Activated CD8-positive, alpha-beta memory T cell treated with anti-CD3 and anti-CD28 coated beads, Interleukin-2, amount 10 ng/mL, durations not matched to agents 7 days and 5 days (primary cell): Measurements from ENCODE around the gene GRIK1. TPM values are rescaled to one million over a fixed set of nuclear protein-coding genes. Genes with fewer than 3 reads are reported as not detected.

Experiments used
- ATAC-seq: fragments of 150-1000 bp; cut with Tn5 transposase; one replicate; pipeline ENCODE4 v1.10.0; 2021; ENCODE audit warnings: moderate library complexity
- CTCF ChIA-PET: fragments of 350-600 bp; sonication (Branson Sonifier 250); formaldehyde crosslinking; loops from one replicate; lab custom pipeline; 2021; ENCODE audit warnings: antibody characterized with exemption; lab: Charles Lee
- DNase-seq: peaks from one replicate; pipeline ENCODE4 v3.0.0-alpha.2; 2020
- H3K27ac Mint-ChIP-seq: one replicate; pipeline ENCODE4 v1.8.0; 2021; ENCODE audit warnings: mild to moderate bottlenecking, mixed read lengths
- H3K27me3 Mint-ChIP-seq: one replicate; pipeline ENCODE4 v1.8.0; 2021; ENCODE audit warnings: mixed read lengths
- H3K36me3 Mint-ChIP-seq: one replicate; pipeline ENCODE4 v1.8.0; 2021; ENCODE audit warnings: mild to moderate bottlenecking, mixed read lengths
- H3K4me1 Mint-ChIP-seq: one replicate; pipeline ENCODE4 v1.8.0; 2021; ENCODE audit warnings: mixed read lengths
- H3K4me3 Mint-ChIP-seq: one replicate; pipeline ENCODE4 v1.8.0; 2021; ENCODE audit warnings: mild to moderate bottlenecking, moderate library complexity, mixed read lengths
- H3K9me3 Mint-ChIP-seq: one replicate; pipeline ENCODE4 v1.8.0; 2022; ENCODE audit warnings: low read depth, mixed read lengths
- total RNA-seq, 2 experiments: library from RNA; stranded (reverse); gene quantifications; one replicate each; pipeline ENCODE4 v1.2.3, GENCODE V29; 2021

GRIK1 gene
- total RNA-seq, 2 experiments from 2014 or later: not detected

- H3K9me3 Mint-ChIP-seq: no peaks in the 10 kb centered on the region
- H3K4me3 Mint-ChIP-seq: no peak overlapping the region
- H3K36me3 Mint-ChIP-seq: no peaks in the 10 kb centered on the region
- no peak for ATAC-seq
- H3K4me1 Mint-ChIP-seq: peaks cover 2% of the 10 kb centered on the region
- H3K27ac Mint-ChIP-seq: no peak overlapping the region
- DNase-seq: no peak
- CTCF ChIA-PET: no interaction called here
- no peaks in the 10 kb centered on the region for H3K27me3 Mint-ChIP-seq
Observed at GRCh38 chr21:29578306-29578705, 361.5 kb downstream of the GRIK1 start.

GRCh38 chr21:29571949-29572348 lies 367.8 kb downstream of the GRIK1 start:
- no peaks in the 10 kb centered on the region for H3K36me3 Mint-ChIP-seq
- H3K4me1 Mint-ChIP-seq: no peaks in the 10 kb centered on the region
- no peak overlapping the region for H3K27ac Mint-ChIP-seq
- DNase-seq: no peak
- no peaks in the 10 kb centered on the region for H3K27me3 Mint-ChIP-seq
- no peak overlapping the region for H3K4me3 Mint-ChIP-seq
- H3K9me3 Mint-ChIP-seq: no peaks in the 10 kb centered on the region
- no peak for ATAC-seq
- CTCF ChIA-PET: no interaction called here

- ATAC-seq: no peak
- CTCF ChIA-PET: no interaction called here
- DNase-seq: no peak
- Mint-ChIP-seq H3K27me3 (no peaks in the 10 kb centered on the region), H3K9me3 (no peaks in the 10 kb centered on the region), H3K4me1 (no peaks in the 10 kb centered on the region), H3K27ac (no peak overlapping the region), H3K4me3 (no peak overlapping the region), H3K36me3 (no peaks in the 10 kb centered on the region)
Observed at GRCh38 chr21:29568020-29568697, 371.6 kb downstream of the GRIK1 start.

- no peak overlapping the region for H3K27ac Mint-ChIP-seq
- CTCF ChIA-PET: no interaction called here
- H3K27me3 Mint-ChIP-seq: no peaks in the 10 kb centered on the region
- H3K9me3 Mint-ChIP-seq: no peaks in the 10 kb centered on the region
- no peaks in the 10 kb centered on the region for H3K4me1 Mint-ChIP-seq
- no peaks in the 10 kb centered on the region for H3K36me3 Mint-ChIP-seq
- no peak overlapping the region for H3K4me3 Mint-ChIP-seq
- ATAC-seq: no peak
- no peak for DNase-seq
Observed at GRCh38 chr21:29557931-29558725, 381.7 kb downstream of the GRIK1 start.

- no peaks in the 10 kb centered on the region for H3K9me3 Mint-ChIP-seq
- H3K27me3 Mint-ChIP-seq: no peaks in the 10 kb centered on the region
- no peak overlapping the region for H3K27ac Mint-ChIP-seq
- H3K4me3 Mint-ChIP-seq: no peak overlapping the region
- DNase-seq: no peak
- H3K36me3 Mint-ChIP-seq: no peaks in the 10 kb centered on the region
- ATAC-seq: no peak
- CTCF ChIA-PET: no interaction called here
- H3K4me1 Mint-ChIP-seq: no peaks in the 10 kb centered on the region
Observed at GRCh38 chr21:29557200-29557599, 382.6 kb downstream of the GRIK1 start.

GRCh38 chr21:29555601-29556000 lies 384.2 kb downstream of the GRIK1 start:
- CTCF ChIA-PET: no interaction called here
- H3K27me3 Mint-ChIP-seq: no peaks in the 10 kb centered on the region
- no peak for ATAC-seq

GRCh38 chr21:29550205-29550604 lies 389.6 kb downstream of the GRIK1 start:
- no peaks in the 10 kb centered on the region for H3K9me3 Mint-ChIP-seq
- no peaks in the 10 kb centered on the region for H3K27me3 Mint-ChIP-seq
- no peaks in the 10 kb centered on the region for H3K36me3 Mint-ChIP-seq
- no peak for DNase-seq
- H3K4me3 Mint-ChIP-seq: no peak overlapping the region
- ATAC-seq: no peak
- H3K4me1 Mint-ChIP-seq: no peaks in the 10 kb centered on the region
- no peak overlapping the region for H3K27ac Mint-ChIP-seq
- CTCF ChIA-PET: no interaction called here

More at GRCh38 chr21:29555601-29556000, 384.2 kb downstream of the GRIK1 start:
- no peak overlapping the region for H3K4me3 Mint-ChIP-seq
- no peaks in the 10 kb centered on the region for H3K9me3 Mint-ChIP-seq
- no peaks in the 10 kb centered on the region for H3K36me3 Mint-ChIP-seq
- H3K4me1 Mint-ChIP-seq: no peaks in the 10 kb centered on the region
- DNase-seq: no peak
- no peak overlapping the region for H3K27ac Mint-ChIP-seq

- H3K27me3 Mint-ChIP-seq: no peaks in the 10 kb centered on the region
- no peak overlapping the region for H3K27ac Mint-ChIP-seq
- H3K9me3 Mint-ChIP-seq: no peaks in the 10 kb centered on the region
- ATAC-seq: no peak
- no peaks in the 10 kb centered on the region for H3K4me1 Mint-ChIP-seq
- CTCF ChIA-PET: no interaction called here
- no peak for DNase-seq
- H3K4me3 Mint-ChIP-seq: no peak overlapping the region
- H3K36me3 Mint-ChIP-seq: no peaks in the 10 kb centered on the region
Observed at GRCh38 chr21:29549614-29550013, 390.2 kb downstream of the GRIK1 start.

- no peak overlapping the region for H3K27ac Mint-ChIP-seq
- H3K4me1 Mint-ChIP-seq: no peaks in the 10 kb centered on the region
- no peak overlapping the region for H3K4me3 Mint-ChIP-seq
- no peaks in the 10 kb centered on the region for H3K36me3 Mint-ChIP-seq
- CTCF ChIA-PET: no interaction called here
- no peaks in the 10 kb centered on the region for H3K27me3 Mint-ChIP-seq
- no peaks in the 10 kb centered on the region for H3K9me3 Mint-ChIP-seq
- no peak for ATAC-seq
- DNase-seq: no peak
Observed at GRCh38 chr21:29547998-29548397, 391.8 kb downstream of the GRIK1 start.

- no peak overlapping the region for H3K27ac Mint-ChIP-seq
- no peak for DNase-seq
- H3K4me3 Mint-ChIP-seq: no peak overlapping the region
- H3K36me3 Mint-ChIP-seq: no peaks in the 10 kb centered on the region
- ATAC-seq: no peak
- CTCF ChIA-PET: no interaction called here
- no peaks in the 10 kb centered on the region for H3K9me3 Mint-ChIP-seq
- H3K4me1 Mint-ChIP-seq: no peaks in the 10 kb centered on the region
- no peaks in the 10 kb centered on the region for H3K27me3 Mint-ChIP-seq
Observed at GRCh38 chr21:29546071-29546470, 393.7 kb downstream of the GRIK1 start.

- DNase-seq (no peak), ATAC-seq (no peak)
- CTCF ChIA-PET: no interaction called here
- Mint-ChIP-seq H3K27me3 (no peaks in the 10 kb centered on the region), H3K36me3 (no peaks in the 10 kb centered on the region), H3K9me3 (peaks cover 2% of the 10 kb centered on the region), H3K27ac (no peak overlapping the region), H3K4me1 (no peaks in the 10 kb centered on the region), H3K4me3 (no peak overlapping the region)
Observed at GRCh38 chr21:29540289-29540688, 399.5 kb downstream of the GRIK1 start.

GRCh38 chr21:29538115-29538514 lies 401.7 kb downstream of the GRIK1 start:
- Mint-ChIP-seq H3K36me3 (no peaks in the 10 kb centered on the region), H3K27me3 (no peaks in the 10 kb centered on the region), H3K27ac (no peak overlapping the region), H3K9me3 (peaks cover 2% of the 10 kb centered on the region), H3K4me3 (no peak overlapping the region), H3K4me1 (no peaks in the 10 kb centered on the region)
- CTCF ChIA-PET: no interaction called here
- ATAC-seq: no peak
- no peak for DNase-seq

GRCh38 chr21:29534448-29534847 lies 405.3 kb downstream of the GRIK1 start:
- Mint-ChIP-seq H3K36me3 (no peaks in the 10 kb centered on the region), H3K27ac (no peak overlapping the region), H3K9me3 (peaks cover 2% of the 10 kb centered on the region), H3K27me3 (no peaks in the 10 kb centered on the region), H3K4me3 (no peak overlapping the region), H3K4me1 (no peaks in the 10 kb centered on the region)
- DNase-seq (no peak), ATAC-seq (no peak)
- CTCF ChIA-PET: interaction anchor here (1.0 kb wide), 1 partner anchor 315 kb away, joined by 4 read pairs; no protein-coding TSS in a partner anchor

- no peak for ATAC-seq
- CTCF ChIA-PET: no interaction called here
Observed at GRCh38 chr21:29529139-29529538, 410.7 kb downstream of the GRIK1 start.

More at GRCh38 chr21:29529139-29529538, 410.7 kb downstream of the GRIK1 start:
- Mint-ChIP-seq H3K27ac (no peak overlapping the region), H3K4me1 (no peaks in the 10 kb centered on the region), H3K4me3 (no peak overlapping the region), H3K9me3 (peaks cover 15% of the 10 kb centered on the region), H3K36me3 (peaks cover 7% of the 10 kb centered on the region), H3K27me3 (no peaks in the 10 kb centered on the region)
- DNase-seq: no peak
